LHCN-M2 (cell line): ENCODE results near the gene PCYOX1L. TPM values are rescaled to one million over a fixed set of nuclear protein-coding genes. Genes with fewer than 3 reads are reported as not detected.
A peak's percentile ranks its signal among the peaks of the same experiment; 100 is the strongest.

Source experiments
- DNase-seq: peaks from one replicate; pipeline ENCODE4 v3.0.0-alpha.2; 2012; ENCODE audit warnings: low read depth
- total RNA-seq: library from RNA; depleted of rRNA; stranded (reverse); fragments of >200 nt; gene quantifications from 2 replicates; pipeline ENCODE4 v1.2.3, GENCODE V29; 2014

PCYOX1L gene
- total RNA-seq, 1 experiment from 2014 or later = 5.9 TPM

GRCh38 chr5:149366169-149366729, 8.4 kb downstream of the PCYOX1L start:
- no peak for DNase-seq

DNA sequence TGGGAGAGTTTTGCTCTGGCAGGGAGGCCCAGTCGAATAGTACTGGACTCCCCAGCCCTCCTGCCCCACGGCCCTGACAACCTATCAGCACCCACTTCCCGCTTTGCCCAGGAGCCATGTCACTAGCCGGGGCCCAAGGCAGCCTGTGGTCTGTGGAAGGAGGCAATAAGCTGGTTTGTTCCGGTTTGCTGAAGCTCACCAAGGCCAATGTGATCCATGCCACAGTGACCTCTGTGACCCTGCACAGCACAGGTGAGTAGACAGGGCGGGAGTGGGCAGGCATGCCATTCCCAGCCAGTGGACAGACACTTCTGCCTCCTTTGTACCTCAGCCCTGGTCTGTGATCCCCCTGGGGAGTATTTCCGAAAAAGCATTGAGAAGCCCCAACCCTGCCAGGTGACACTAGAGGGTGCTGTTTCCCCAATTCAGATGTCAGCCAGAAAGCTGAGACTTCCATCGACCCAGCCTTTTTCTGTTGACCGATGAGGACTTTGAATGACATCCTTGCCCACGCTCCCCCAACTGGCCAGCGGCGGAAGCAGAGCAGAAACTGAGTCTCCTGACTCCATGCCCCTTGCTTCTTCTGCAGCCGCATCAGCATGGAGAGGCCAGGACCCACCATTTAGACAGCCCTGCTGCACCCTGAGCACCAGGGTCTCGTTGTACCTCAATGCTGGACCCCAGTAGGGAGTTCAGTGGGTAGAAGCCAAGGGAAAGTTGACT, 9.6 kb downstream of the PCYOX1L start:
- DNase-seq = peak; percentile 74

GRCh38 chr5:149367972-149368645, 10.3 kb downstream of the PCYOX1L start:
- no peak for DNase-seq

DNA sequence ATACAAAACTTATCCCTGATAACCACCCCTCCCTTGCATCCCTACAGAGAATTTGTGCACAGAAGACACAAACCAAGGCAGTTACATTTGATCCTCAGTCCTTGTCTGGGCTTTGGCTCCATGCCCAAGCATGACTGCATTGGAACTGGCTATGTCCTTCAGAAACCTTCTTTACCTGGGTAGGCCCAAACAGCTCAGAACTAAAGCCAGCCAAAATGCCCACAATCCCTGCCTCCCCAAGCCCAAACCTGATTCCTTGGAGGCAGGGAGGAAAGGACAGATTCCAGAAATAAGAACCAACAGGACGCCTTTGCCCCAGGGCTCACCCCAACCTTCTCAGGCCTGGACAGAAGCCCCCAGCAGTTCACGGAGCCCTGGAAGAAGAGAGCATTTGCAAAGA, 13.0 kb downstream of the PCYOX1L start:
- DNase-seq = no peak

- peak; percentile 41 for DNase-seq
Observed at GRCh38 chr5:149371296-149371962, 13.6 kb downstream of the PCYOX1L start.

DNA sequence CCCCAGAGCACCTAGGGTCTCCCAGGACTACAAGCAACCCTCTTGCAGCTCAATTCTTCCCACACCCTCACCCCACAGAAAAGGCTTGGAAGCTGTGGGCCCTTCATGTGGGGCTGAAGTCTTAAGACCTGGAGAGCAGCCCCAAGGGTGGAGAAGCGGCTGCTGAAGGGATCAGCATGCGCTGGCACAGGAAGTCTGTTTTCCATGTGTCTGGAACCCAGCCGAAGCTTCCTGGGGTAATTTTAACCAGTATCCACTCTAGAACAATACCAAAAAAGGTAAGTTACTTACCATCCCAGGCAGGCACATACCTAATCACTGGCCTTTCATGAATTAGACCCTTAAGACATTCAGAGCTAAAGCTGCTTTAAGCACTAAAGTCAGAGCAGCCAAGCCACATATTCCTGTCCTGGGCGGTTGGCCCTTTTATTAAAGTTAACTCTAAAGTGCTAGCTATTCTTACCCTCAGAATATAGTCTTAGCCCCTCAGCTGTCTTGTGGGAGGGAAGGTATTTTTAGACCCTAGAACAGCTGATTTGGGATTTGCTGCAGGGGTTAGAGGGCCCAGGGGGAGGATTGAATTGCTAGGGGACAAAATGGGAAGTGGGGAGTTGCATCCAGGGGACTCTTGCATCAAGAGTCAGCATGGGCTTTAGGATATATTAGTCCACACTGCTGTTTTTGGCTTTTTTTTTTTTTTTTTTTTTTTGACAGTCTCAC, 14.4 kb downstream of the PCYOX1L start:
- DNase-seq = no peak

- DNase-seq = no peak
Observed at GRCh38 chr5:149372932-149373331, 15.1 kb downstream of the PCYOX1L start.

GRCh38 chr5:149374303-149374702, 16.5 kb downstream of the PCYOX1L start:
- DNase-seq = no peak

DNA sequence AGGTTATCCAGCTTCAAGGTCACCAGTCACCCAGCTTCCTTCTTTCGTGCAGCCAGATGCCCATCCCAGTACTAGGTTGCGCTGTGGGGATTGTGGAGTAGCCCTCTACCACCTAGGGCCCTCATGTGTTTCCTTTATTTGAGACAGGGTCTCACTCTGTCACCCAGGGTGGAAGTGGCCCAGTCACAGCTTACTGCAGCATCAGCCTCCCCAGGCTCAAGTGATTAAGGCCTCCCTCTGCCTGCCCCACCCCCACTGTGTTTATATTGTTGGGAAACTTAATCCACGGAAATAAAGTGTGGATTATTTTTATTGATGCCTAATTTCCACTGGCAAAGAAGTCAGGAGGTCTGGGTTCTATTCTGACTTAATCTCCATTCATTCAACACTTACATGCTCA, 17.0 kb downstream of the PCYOX1L start:
- DNase-seq = no peak

DNA sequence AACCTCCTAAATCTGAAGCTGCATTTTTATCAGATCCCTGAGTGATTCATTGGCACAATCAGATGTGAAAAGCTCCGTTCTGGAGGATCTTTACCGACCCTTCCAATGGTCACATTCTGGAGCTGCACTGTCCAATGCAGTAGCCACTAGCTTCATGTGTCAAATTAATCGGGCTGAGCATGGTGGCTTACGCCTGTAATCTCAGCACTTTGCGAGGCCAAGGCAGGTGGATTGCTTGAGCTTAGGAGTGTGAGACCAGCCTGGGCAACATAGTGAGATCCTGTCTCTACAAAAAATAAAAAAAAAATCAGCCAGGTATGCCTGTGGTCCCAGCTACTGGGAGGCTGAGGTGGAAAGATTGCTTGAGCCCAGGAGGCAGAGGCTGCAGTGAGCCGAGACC, 17.6 kb downstream of the PCYOX1L start:
- DNase-seq = no peak

GRCh38 chr5:149376104-149376503, 18.3 kb downstream of the PCYOX1L start:
- no peak for DNase-seq

- DNase-seq = no peak
Observed at GRCh38 chr5:149376711-149377447, 19.0 kb downstream of the PCYOX1L start.

DNA sequence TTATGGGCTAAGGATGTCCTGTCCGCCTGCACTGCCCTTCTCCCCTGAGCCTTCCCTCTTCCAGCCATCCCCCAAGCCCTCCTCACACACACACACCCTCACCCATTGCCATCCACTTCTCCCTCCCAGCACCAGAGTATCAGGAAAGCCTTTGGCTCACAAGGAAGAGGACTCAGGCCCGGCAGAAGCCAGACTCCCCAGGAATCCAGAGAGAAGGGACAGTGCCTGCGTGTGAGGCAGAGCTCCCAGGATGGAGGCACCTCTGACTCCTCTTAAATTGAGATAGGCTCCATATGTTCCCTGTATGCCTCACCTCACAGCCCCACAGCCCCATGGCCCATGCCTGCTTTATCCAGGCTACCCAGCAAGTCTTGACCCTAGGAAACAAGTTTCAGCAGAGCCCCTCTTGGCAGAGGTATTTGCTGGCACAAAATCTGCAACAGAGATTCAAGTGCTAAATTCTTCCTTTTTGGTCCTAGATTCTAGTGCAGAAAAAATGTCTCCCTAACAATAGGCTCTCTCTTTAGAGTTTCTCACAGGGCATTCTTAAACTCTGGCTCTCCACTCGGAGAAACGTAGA, 20.5 kb downstream of the PCYOX1L start:
- no peak for DNase-seq

DNA sequence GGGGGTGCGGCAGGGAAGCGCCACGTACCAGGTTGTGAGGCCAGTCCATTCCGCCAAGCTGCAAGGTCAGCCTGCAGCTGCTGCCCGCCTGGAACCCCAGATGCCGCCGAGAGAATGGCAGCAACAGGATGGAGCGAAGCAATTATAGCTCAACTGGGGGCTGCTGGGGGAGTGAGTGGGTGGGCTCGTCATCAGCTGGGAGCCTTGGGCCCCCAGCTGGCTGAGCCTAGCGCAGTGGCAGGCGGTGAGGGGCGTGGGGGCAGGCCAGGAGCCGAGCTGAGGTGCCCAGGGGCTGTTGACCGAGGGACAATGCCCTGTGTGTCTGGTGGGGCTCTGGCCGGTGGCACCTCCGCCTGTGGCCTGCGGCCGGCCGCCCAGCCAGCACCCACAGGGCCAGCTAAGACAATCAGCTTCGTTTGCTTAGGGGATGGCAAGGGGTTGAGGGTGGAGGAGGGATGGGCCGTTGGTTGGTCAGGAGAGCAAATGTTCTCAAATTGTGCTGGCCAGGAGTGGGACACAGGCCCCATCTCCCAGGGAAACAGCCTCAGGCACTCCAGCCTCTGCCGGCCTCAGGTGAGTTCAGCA, 21.4 kb downstream of the PCYOX1L start, which contains the start of gene IL17B:
Gene IL17B (minus strand): TSS at position 116 of the 585 bp plus-strand sequence. CDS start 67 bp downstream, at position 49.
- DNase-seq = no peak

GRCh38 chr5:149379818-149380374, 22.1 kb downstream of the PCYOX1L start:
- no peak for DNase-seq

- no peak for DNase-seq
Observed at GRCh38 chr5:149380466-149381121, 22.7 kb downstream of the PCYOX1L start.

GRCh38 chr5:149381261-149381985, 23.6 kb downstream of the PCYOX1L start:
- DNase-seq = no peak

DNA sequence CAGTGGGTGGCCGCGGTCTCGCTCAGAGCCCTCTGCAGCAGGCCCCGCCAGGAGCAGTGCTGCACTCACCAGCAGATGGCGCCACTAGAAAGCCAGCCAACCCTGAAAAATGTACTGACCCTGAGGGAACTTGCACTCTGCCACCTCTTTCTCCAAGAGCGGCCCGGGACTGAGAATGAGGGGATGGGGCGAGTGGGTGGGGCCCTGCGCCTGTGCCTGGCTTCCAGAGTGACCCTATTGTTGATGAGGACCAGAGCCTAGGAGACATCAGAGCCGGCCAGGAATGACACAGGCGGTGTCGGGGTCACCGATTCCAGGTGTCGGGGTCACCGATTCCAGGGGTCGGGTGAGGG, 24.1 kb downstream of the PCYOX1L start:
- peak; percentile 47 for DNase-seq
